NCI-H1092 treated with DMSO at 0.1 percent for 48 hours (cell line): ENCODE data around the gene SLC25A31.

ENCODE experiments used
- DNase-seq: peaks from one replicate; lab custom pipeline; 2025; lab: John Stamatoyannopoulos, UW

Gene SLC25A31

GRCh38 chr4:127777487-127777886 lies 47.3 kb downstream of the SLC25A31 start:
- DNase-seq = no peak

- peak; percentile 21 for DNase-seq
Observed at GRCh38 chr4:127778102-127778501, 47.9 kb downstream of the SLC25A31 start.

GRCh38 chr4:127780598-127780997 lies 50.4 kb downstream of the SLC25A31 start:
- DNase-seq = no peak

- no peak for DNase-seq
Observed at GRCh38 chr4:127781300-127782024, 51.3 kb downstream of the SLC25A31 start.

GRCh38 chr4:127782025-127782274 lies 51.8 kb downstream of the SLC25A31 start:
- no peak for DNase-seq

GRCh38 chr4:127782275-127783025 lies 52.2 kb downstream of the SLC25A31 start, which contains the start of gene HSPA4L:
HSPA4L (plus strand) TSS chr4:127782322; CDS start chr4:127782551, 229 bp downstream.
- peak; percentile 90 for DNase-seq

GRCh38 chr4:127783026-127783769 lies 53.0 kb downstream of the SLC25A31 start:
- peak; percentile 39 for DNase-seq

GRCh38 chr4:127783955-127784770 lies 54.0 kb downstream of the SLC25A31 start:
- no peak for DNase-seq

GRCh38 chr4:127788517-127788916 lies 58.3 kb downstream of the SLC25A31 start:
- DNase-seq = no peak

- no peak for DNase-seq
Observed at GRCh38 chr4:127791391-127791790, 61.2 kb downstream of the SLC25A31 start.

GRCh38 chr4:127793528-127793927 lies 63.3 kb downstream of the SLC25A31 start:
- no peak for DNase-seq

GRCh38 chr4:127799711-127800110 lies 69.5 kb downstream of the SLC25A31 start:
- DNase-seq = no peak

GRCh38 chr4:127809173-127809800 lies 79.1 kb downstream of the SLC25A31 start:
- no peak for DNase-seq

GRCh38 chr4:127810551-127810950 lies 80.4 kb downstream of the SLC25A31 start:
- DNase-seq = no peak

- no peak for DNase-seq
Observed at GRCh38 chr4:127822430-127822829, 92.2 kb downstream of the SLC25A31 start.
